Glutamatergic neuron (in vitro differentiated cells): ENCODE results near the gene IGFN1. TPM values are rescaled to one million over a fixed set of nuclear protein-coding genes. Genes with fewer than 3 reads are reported as not detected.

ENCODE experiments used
- DNase-seq: peaks from one replicate; pipeline ENCODE4 v3.0.0; 2022
- H3K27ac Mint-ChIP-seq: one replicate; pipeline ENCODE4 v1.8.0; 2020; ENCODE audit warnings: mild to moderate bottlenecking, mixed read lengths, inconsistent platforms; ENCODE audit not compliant: unreplicated experiment
- H3K27me3 Mint-ChIP-seq: one replicate; pipeline ENCODE4 v1.8.0; 2020; ENCODE audit warnings: mild to moderate bottlenecking, moderate library complexity, mixed read lengths, inconsistent platforms; ENCODE audit not compliant: unreplicated experiment
- H3K36me3 Mint-ChIP-seq: one replicate; pipeline ENCODE4 v1.8.0; 2020; ENCODE audit warnings: mild to moderate bottlenecking, mixed read lengths, inconsistent platforms; ENCODE audit not compliant: unreplicated experiment
- H3K4me1 Mint-ChIP-seq: one replicate; pipeline ENCODE4 v1.8.0; 2020; ENCODE audit warnings: mild to moderate bottlenecking, low read depth, mixed read lengths, inconsistent platforms; ENCODE audit not compliant: unreplicated experiment
- H3K4me3 Mint-ChIP-seq: one replicate; pipeline ENCODE4 v1.8.0; 2020; ENCODE audit warnings: mild to moderate bottlenecking, mixed read lengths, inconsistent platforms; ENCODE audit not compliant: unreplicated experiment
- H3K9me3 Mint-ChIP-seq: one replicate; pipeline ENCODE4 v1.8.0; 2020; ENCODE audit warnings: mild to moderate bottlenecking, moderate library complexity, mixed read lengths, inconsistent platforms; ENCODE audit not compliant: unreplicated experiment
- CTCF ChIP-seq: fragments of 200-600 bp; sonication (generic); IDR thresholded peaks from one replicate; pipeline ENCODE4 v1.5.0; 2021; ENCODE audit not compliant: partially characterized antibody, unreplicated experiment
- total RNA-seq: library from RNA; stranded (reverse); fragmentation: NEBNext Ultra II Directional; extraction: Animal tissue kit (Norgen Biotek cat#: 25700); gene quantifications from one replicate; pipeline ENCODE4 v1.2.1, GENCODE V29; 2021; ENCODE audit not compliant: unreplicated experiment

Gene IGFN1
- total RNA-seq, 1 donor from 2014 or later, result 1.9 TPM

DNA sequence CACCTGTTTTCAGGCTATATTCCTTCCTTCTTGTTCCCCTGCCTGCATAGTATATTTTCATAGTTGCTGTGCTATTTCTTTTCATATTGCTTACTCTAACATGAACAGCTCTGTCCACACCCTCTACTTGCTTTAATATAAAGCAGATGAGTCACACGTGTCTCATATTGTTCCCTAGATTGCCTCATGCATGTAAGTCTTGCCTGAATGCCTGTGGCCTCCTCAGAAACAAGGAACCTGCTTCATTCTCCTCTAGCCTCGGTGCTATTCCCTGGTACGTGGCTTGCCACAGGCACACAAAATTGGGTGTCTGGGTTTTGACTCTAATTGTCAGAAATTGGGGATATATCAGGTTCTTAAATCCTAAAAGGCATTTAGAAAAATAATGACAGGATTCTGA lies 76.2 kb downstream of the IGFN1 start:
- peaks cover 2% of the 10 kb centered on the region for H3K27me3 Mint-ChIP-seq
- no peak overlapping the region for H3K27ac Mint-ChIP-seq
- no peaks in the 10 kb centered on the region for H3K36me3 Mint-ChIP-seq
- no peak for TF ChIP-seq CTCF
- no peak for DNase-seq
- H3K4me3 Mint-ChIP-seq, result no peak overlapping the region
- peaks cover 4% of the 10 kb centered on the region for H3K4me1 Mint-ChIP-seq
- peaks cover 2% of the 10 kb centered on the region for H3K9me3 Mint-ChIP-seq

- Mint-ChIP-seq H3K9me3 (peaks cover under 1% of the 10 kb centered on the region), H3K27ac (no peak overlapping the region), H3K27me3 (peaks cover 4% of the 10 kb centered on the region), H3K4me3 (no peak overlapping the region), H3K4me1 (peaks cover 4% of the 10 kb centered on the region), H3K36me3 (no peaks in the 10 kb centered on the region)
- no peak for DNase-seq
- TF ChIP-seq CTCF, result no peak
Observed at GRCh38 chr1:201267481-201268229, 77.0 kb downstream of the IGFN1 start.

DNA sequence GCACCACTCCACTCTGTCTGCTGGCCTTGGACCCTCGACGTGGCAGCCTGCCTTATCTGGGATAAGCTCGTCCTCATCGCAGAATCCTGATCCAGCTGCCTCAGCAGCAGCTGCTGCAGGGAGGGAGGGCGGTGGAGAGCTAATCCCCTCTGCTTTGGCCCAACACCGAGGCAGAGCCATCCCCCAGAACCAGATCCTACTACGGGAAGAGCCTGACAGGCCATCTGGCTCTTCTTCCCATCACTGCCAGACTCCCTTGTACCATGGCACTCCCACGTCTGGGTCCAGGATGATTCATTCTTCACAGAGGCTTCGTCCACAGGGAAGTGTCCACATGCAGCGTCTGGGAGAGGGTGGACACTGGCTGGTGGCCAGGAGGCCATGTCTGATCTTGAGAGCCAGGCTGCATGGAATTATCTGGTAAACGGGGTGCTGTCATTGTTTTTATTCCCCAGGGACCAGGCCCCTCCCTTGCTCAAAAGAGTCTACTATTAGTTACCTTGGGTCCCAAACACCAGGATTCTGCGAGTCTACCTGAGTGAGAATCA lies 78.1 kb downstream of the IGFN1 start:
- Mint-ChIP-seq H3K9me3 (no peaks in the 10 kb centered on the region), H3K4me3 (no peak overlapping the region), H3K36me3 (no peaks in the 10 kb centered on the region), H3K27me3 (peaks cover 4% of the 10 kb centered on the region), H3K27ac (no peak overlapping the region), H3K4me1 (peaks cover 4% of the 10 kb centered on the region)
- no peak for TF ChIP-seq CTCF
- DNase-seq, result no peak

DNA sequence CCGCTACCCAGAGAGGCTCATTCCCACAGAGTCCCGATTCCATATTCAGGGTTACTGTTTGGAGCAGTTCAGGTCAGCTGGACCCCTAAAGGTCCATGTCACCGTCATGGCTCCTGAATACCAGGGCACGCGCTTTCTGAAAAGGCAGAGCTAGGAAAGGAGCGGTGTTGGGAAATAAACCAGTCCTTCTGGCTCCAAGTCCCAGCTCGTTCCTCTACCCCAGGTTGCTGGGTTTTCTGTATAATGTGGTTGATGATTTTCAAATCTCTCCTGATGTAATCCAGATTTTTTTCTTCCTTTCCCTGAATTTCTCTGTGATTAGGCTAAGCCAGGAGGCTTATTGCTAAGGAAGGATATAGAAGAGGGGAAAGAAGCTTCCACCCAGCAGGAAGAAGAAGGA lies 78.7 kb downstream of the IGFN1 start:
- Mint-ChIP-seq H3K27ac (no peak overlapping the region), H3K27me3 (peaks cover 4% of the 10 kb centered on the region), H3K36me3 (no peaks in the 10 kb centered on the region)

More for the DNA sequence above, 78.7 kb downstream of the IGFN1 start:
- H3K9me3 Mint-ChIP-seq, result no peaks in the 10 kb centered on the region
- peak; percentile 2 for DNase-seq
- H3K4me1 Mint-ChIP-seq, result peaks cover 4% of the 10 kb centered on the region
- H3K4me3 Mint-ChIP-seq, result peak overlapping the region; percentile 20
- no peak for TF ChIP-seq CTCF
